ENCODE measurements around the gene CEMIP. TPM values are rescaled to one million over a fixed set of nuclear protein-coding genes. Genes with fewer than 3 reads are reported as not detected.

CEMIP gene
- total RNA-seq, 1 experiment from 2014 or later, result 0.61 TPM

GRCh38 chr15:80934761-80935221 lies 155.6 kb downstream of the CEMIP start:
- H2AFZ ChIP-seq, result no peak overlapping the region

DNA sequence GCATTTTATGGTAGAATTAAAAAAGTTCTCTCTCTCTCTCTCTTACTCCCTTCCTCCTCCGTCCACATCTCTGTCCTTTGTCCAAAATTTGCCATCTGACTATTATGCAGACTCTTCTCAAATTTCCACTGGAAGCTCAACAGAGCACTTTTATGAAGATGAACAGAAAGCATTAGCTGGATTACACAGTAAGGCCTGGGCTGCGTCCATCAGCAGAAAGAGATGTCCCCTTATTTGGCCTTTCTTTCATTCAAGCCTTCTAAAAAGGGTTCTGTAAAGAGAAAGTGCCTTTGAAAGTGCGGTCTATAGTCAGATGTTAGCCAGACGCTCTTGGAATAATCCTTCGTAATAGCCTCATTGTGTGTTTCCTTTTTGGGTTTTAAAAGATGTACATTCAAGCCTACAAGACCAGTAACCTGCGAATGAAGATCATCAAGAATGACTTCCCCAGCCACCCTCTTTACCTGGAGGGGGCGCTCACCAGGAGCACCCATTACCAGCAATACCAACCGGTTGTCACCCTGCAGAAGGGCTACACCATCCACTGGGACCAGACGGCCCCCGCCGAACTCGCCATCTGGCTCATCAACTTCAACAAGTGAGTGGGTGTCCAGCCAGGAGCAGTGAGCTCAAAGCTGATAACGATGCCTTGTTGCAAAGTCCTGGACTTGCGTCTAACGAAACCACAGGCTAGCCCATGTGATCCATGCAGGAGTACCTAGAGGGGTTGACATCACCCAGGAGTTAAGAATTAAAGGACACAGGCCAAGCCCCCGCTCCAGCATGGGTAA lies 157.3 kb downstream of the CEMIP start:
- TF ChIP-seq CTCF (conservative IDR thresholded peaks at IDR 0.05) (no peak), EZH2 (IDR thresholded peaks at IDR 0.05; ENCODE audit: low read depth) (no peak)
- H3K27me3 ChIP-seq (ENCODE audit: insufficient read depth, low read depth), result no peaks in the 10 kb centered on the region
- CTCF ChIA-PET, result no interaction called here

More at GRCh38 chr15:80934761-80935221, 155.6 kb downstream of the CEMIP start:
- Histone ChIP-seq H3K36me3 (ENCODE audit: low read depth) (no peaks in the 10 kb centered on the region), H3K79me2 (ENCODE audit: low read depth) (no peaks in the 10 kb centered on the region), H4K20me1 (ENCODE audit: insufficient read depth) (no peaks in the 10 kb centered on the region), H3K9me2 (ENCODE audit: insufficient read depth) (no peaks in the 10 kb centered on the region), H3K4me3 (no peak overlapping the region), H3F3A (ENCODE audit: insufficient read depth, low read depth) (no peaks in the 10 kb centered on the region), H3K4me2 (no peak overlapping the region), H3K27me3 (ENCODE audit: insufficient read depth, low read depth) (no peaks in the 10 kb centered on the region), H3K4me1 (replicated peaks; ENCODE audit: insufficient read depth) (peaks cover 7% of the 10 kb centered on the region; the same call in 1 of the 2 replicates), H3K9me3 (ENCODE audit: insufficient read depth, low read depth) (no peaks in the 10 kb centered on the region), H3K27ac (no peak overlapping the region)
- no peak for DNase-seq
- TF ChIP-seq CTCF (conservative IDR thresholded peaks at IDR 0.05) (no peak), EZH2 (IDR thresholded peaks at IDR 0.05; ENCODE audit: low read depth) (no peak)
- ChIA-PET CTCF (no interaction called here), POLR2A (ENCODE audit: unreplicated experiment) (no interaction called here)
- intact Hi-C loops (cut with micrococcal nuclease; ENCODE audit: unreplicated experiment), result no loop called here
- BruUV-seq (replicated peaks), result no TSS peak

DNA sequence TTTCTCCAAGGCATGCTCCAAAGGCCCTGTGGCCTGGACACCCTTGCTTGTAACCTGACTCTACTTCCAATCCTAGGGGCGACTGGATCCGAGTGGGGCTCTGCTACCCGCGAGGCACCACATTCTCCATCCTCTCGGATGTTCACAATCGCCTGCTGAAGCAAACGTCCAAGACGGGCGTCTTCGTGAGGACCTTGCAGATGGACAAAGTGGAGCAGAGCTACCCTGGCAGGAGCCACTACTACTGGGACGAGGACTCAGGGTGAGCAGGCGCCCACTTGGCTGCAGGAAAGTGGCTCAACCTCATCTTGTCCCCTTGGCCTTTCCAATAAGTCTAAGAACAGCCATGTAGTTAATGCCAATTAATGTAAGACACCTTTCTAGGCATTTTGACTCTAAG lies 158.5 kb downstream of the CEMIP start:
- Histone ChIP-seq H3K4me3 (no peak overlapping the region), H3K36me3 (ENCODE audit: low read depth) (no peaks in the 10 kb centered on the region), H4K20me1 (ENCODE audit: insufficient read depth) (no peaks in the 10 kb centered on the region), H3K9me2 (ENCODE audit: insufficient read depth) (no peaks in the 10 kb centered on the region), H3K79me2 (ENCODE audit: low read depth) (no peaks in the 10 kb centered on the region), H3F3A (ENCODE audit: insufficient read depth, low read depth) (no peaks in the 10 kb centered on the region), H3K9me3 (ENCODE audit: insufficient read depth, low read depth) (no peaks in the 10 kb centered on the region), H3K4me2 (no peak overlapping the region), H2AFZ (no peak overlapping the region), H3K27me3 (ENCODE audit: insufficient read depth, low read depth) (no peaks in the 10 kb centered on the region), H3K4me1 (replicated peaks; ENCODE audit: insufficient read depth) (peaks cover 7% of the 10 kb centered on the region; the same call in 1 of the 2 replicates), H3K27ac (no peak overlapping the region)
- no peak for TF ChIP-seq EZH2 (IDR thresholded peaks at IDR 0.05; ENCODE audit: low read depth)
- no peak for TF ChIP-seq CTCF (conservative IDR thresholded peaks at IDR 0.05)
- no peak for DNase-seq
- intact Hi-C loops (cut with micrococcal nuclease; ENCODE audit: unreplicated experiment), result no loop called here
- ChIA-PET CTCF (no interaction called here), POLR2A (ENCODE audit: unreplicated experiment) (no interaction called here)
- BruUV-seq (replicated peaks), result no TSS peak

More for the DNA sequence above, 157.3 kb downstream of the CEMIP start:
- Histone ChIP-seq H3K36me3 (ENCODE audit: low read depth) (no peaks in the 10 kb centered on the region), H3F3A (ENCODE audit: insufficient read depth, low read depth) (no peaks in the 10 kb centered on the region), H3K9me2 (ENCODE audit: insufficient read depth) (no peaks in the 10 kb centered on the region), H3K79me2 (ENCODE audit: low read depth) (no peaks in the 10 kb centered on the region), H3K9me3 (ENCODE audit: insufficient read depth, low read depth) (no peaks in the 10 kb centered on the region), H3K4me2 (no peak overlapping the region), H3K27ac (no peak overlapping the region), H3K4me1 (replicated peaks; ENCODE audit: insufficient read depth) (peaks cover 7% of the 10 kb centered on the region; the same call in 1 of the 2 replicates), H3K4me3 (no peak overlapping the region), H4K20me1 (ENCODE audit: insufficient read depth) (no peaks in the 10 kb centered on the region), H2AFZ (no peak overlapping the region)
- POLR2A ChIA-PET (ENCODE audit: unreplicated experiment), result no interaction called here
- DNase-seq, result no peak
- intact Hi-C loops (cut with micrococcal nuclease; ENCODE audit: unreplicated experiment), result no loop called here
- no TSS peak for BruUV-seq (replicated peaks)
